Muscle of leg (tissue), 11 donors: Measurements from ENCODE around the gene CCDC158. TPM values are rescaled to one million over a fixed set of nuclear protein-coding genes. Genes with fewer than 3 reads are reported as not detected.

ENCODE experiments used
- DNase-seq: peaks from one replicate; pipeline ENCODE4 v3.0.0; 2013
- H3K27ac ChIP-seq: one replicate; pipeline ENCODE4 v1.5.1; 2013; ENCODE audit warnings: mild to moderate bottlenecking, low read length, control low read depth
- H3K27me3 ChIP-seq: one replicate; pipeline ENCODE4 v1.6.1; 2013; ENCODE audit warnings: low read length; ENCODE audit not compliant: control insufficient read depth, insufficient read depth
- H3K36me3 ChIP-seq: one replicate; pipeline ENCODE4 v1.6.1; 2013; ENCODE audit warnings: low read length; ENCODE audit not compliant: control insufficient read depth, insufficient read depth
- H3K4me1 ChIP-seq: one replicate; pipeline ENCODE4 v1.6.1; 2013; ENCODE audit warnings: low read length; ENCODE audit not compliant: control insufficient read depth, insufficient read depth
- H3K4me3 ChIP-seq: one replicate; pipeline ENCODE4 v1.5.1; 2013; ENCODE audit warnings: low read length, control low read depth
- H3K9me3 ChIP-seq: replicated peaks from 2 replicates; pipeline ENCODE4 v1.6.1; 2013; ENCODE audit warnings: low read depth, low read length; ENCODE audit not compliant: control insufficient read depth
- WGBS: methylation state at CpG from one replicate; pipeline ENCODE4 v1.1.5; 2013; ENCODE audit warnings: missing lambda C conversion rate; ENCODE audit not compliant: insufficient coverage; 5-methylcytosine and 5-hydroxymethylcytosine counted together
- polyA plus RNA-seq, 8 donors: library from polyadenylated mRNA; unstranded; fragments of 120-200 nt; gene quantifications; one replicate each; pipeline versions ENCODE4 v1.2.1 to v1.2.3, GENCODE V29; 2013; ENCODE audit warnings: inconsistent platforms in 1 of 8, low replicate concordance in 1 of 8; ENCODE audit not compliant: insufficient read length in 8 of 8, insufficient read depth in 1 of 8
- total RNA-seq: library from RNA; stranded (reverse); fragments of 120-200 nt; gene quantifications from one replicate; pipeline ENCODE4 v1.2.4, GENCODE V29; 2013

CCDC158 gene
- total and polyA plus RNA-seq, 9 donors = 0.18 to 1.5 (median 0.64) TPM

GRCh38 chr4:76449833-76450232, 28.9 kb upstream of the CCDC158 start:
- H3K36me3 ChIP-seq = no peaks in the 10 kb centered on the region
- no peak overlapping the region for H3K27ac ChIP-seq
- no peaks in the 10 kb centered on the region for H3K9me3 ChIP-seq
- WGBS = no CpG with 5 or more reads among the region's 2 CpGs
- no peak overlapping the region for H3K4me3 ChIP-seq
- no peaks in the 10 kb centered on the region for H3K27me3 ChIP-seq
- peak; percentile 22 for DNase-seq
- H3K4me1 ChIP-seq = no peaks in the 10 kb centered on the region

- no peak overlapping the region for H3K4me3 ChIP-seq
- DNase-seq = peak; percentile 24
- no peaks in the 10 kb centered on the region for H3K27me3 ChIP-seq
- WGBS = 0% methylated on average over 1 of the region's 3 CpGs
- H3K4me1 ChIP-seq = no peaks in the 10 kb centered on the region
- no peaks in the 10 kb centered on the region for H3K9me3 ChIP-seq
- H3K36me3 ChIP-seq = no peaks in the 10 kb centered on the region
- no peak overlapping the region for H3K27ac ChIP-seq
Observed at GRCh38 chr4:76449362-76449767, 28.4 kb upstream of the CCDC158 start.

GRCh38 chr4:76448211-76448610, 27.3 kb upstream of the CCDC158 start:
- no peaks in the 10 kb centered on the region for H3K36me3 ChIP-seq
- DNase-seq = no peak
- H3K4me1 ChIP-seq = no peaks in the 10 kb centered on the region
- H3K27ac ChIP-seq = no peak overlapping the region
- no peak overlapping the region for H3K4me3 ChIP-seq
- no peaks in the 10 kb centered on the region for H3K9me3 ChIP-seq
- H3K27me3 ChIP-seq = no peaks in the 10 kb centered on the region
- WGBS = 93% methylated on average over 3 of the region's 3 CpGs

GRCh38 chr4:76447393-76447851, 26.5 kb upstream of the CCDC158 start:
- no CpG with 5 or more reads among the region's 1 CpG for WGBS
- peak; percentile 54 for DNase-seq
- Histone ChIP-seq H3K4me3 (no peak overlapping the region), H3K27ac (no peak overlapping the region), H3K9me3 (no peaks in the 10 kb centered on the region), H3K36me3 (no peaks in the 10 kb centered on the region), H3K4me1 (no peaks in the 10 kb centered on the region), H3K27me3 (no peaks in the 10 kb centered on the region)

- Histone ChIP-seq H3K36me3 (no peaks in the 10 kb centered on the region), H3K4me3 (no peak overlapping the region), H3K27ac (no peak overlapping the region), H3K4me1 (no peaks in the 10 kb centered on the region), H3K27me3 (no peaks in the 10 kb centered on the region), H3K9me3 (no peaks in the 10 kb centered on the region)
- no peak for DNase-seq
- no CpG with 5 or more reads among the region's 2 CpGs for WGBS
Observed at GRCh38 chr4:76445911-76446310, 25.0 kb upstream of the CCDC158 start.

GRCh38 chr4:76443376-76443775, 22.4 kb upstream of the CCDC158 start:
- Histone ChIP-seq H3K27ac (no peak overlapping the region), H3K36me3 (no peaks in the 10 kb centered on the region), H3K4me3 (no peak overlapping the region), H3K27me3 (no peaks in the 10 kb centered on the region), H3K9me3 (peaks cover 2% of the 10 kb centered on the region), H3K4me1 (no peaks in the 10 kb centered on the region)
- no peak for DNase-seq
- WGBS = no CpG with 5 or more reads among the region's 1 CpG

- H3K9me3 ChIP-seq = peaks cover 2% of the 10 kb centered on the region
- H3K36me3 ChIP-seq = no peaks in the 10 kb centered on the region
- DNase-seq = no peak
- H3K27ac ChIP-seq = no peak overlapping the region
- no peak overlapping the region for H3K4me3 ChIP-seq
- WGBS = no CpG with 5 or more reads among the region's 3 CpGs
- no peaks in the 10 kb centered on the region for H3K4me1 ChIP-seq
- H3K27me3 ChIP-seq = no peaks in the 10 kb centered on the region
Observed at GRCh38 chr4:76442807-76443206, 21.9 kb upstream of the CCDC158 start.

GRCh38 chr4:76441881-76442280, 20.9 kb upstream of the CCDC158 start:
- H3K4me3 ChIP-seq = no peak overlapping the region
- H3K9me3 ChIP-seq = peaks cover 2% of the 10 kb centered on the region
- H3K27me3 ChIP-seq = no peaks in the 10 kb centered on the region
- WGBS = no CpG with 5 or more reads among the region's 9 CpGs
- no peaks in the 10 kb centered on the region for H3K4me1 ChIP-seq
- no peak for DNase-seq
- H3K36me3 ChIP-seq = no peaks in the 10 kb centered on the region
- H3K27ac ChIP-seq = no peak overlapping the region

GRCh38 chr4:76439491-76439890, 18.6 kb upstream of the CCDC158 start:
- Histone ChIP-seq H3K27ac (no peak overlapping the region), H3K4me1 (peaks cover 2% of the 10 kb centered on the region), H3K27me3 (no peaks in the 10 kb centered on the region), H3K36me3 (no peaks in the 10 kb centered on the region), H3K9me3 (peaks cover 2% of the 10 kb centered on the region), H3K4me3 (no peak overlapping the region)
- no peak for DNase-seq
- 80% methylated on average over 1 of the region's 2 CpGs for WGBS

GRCh38 chr4:76435528-76436319, 14.8 kb upstream of the CCDC158 start:
- no peaks in the 10 kb centered on the region for H3K36me3 ChIP-seq
- no peaks in the 10 kb centered on the region for H3K27me3 ChIP-seq
- peaks cover 2% of the 10 kb centered on the region for H3K4me1 ChIP-seq
- H3K4me3 ChIP-seq = peak overlapping the region; percentile 21
- 26% methylated on average over 4 of the region's 7 CpGs for WGBS
- H3K9me3 ChIP-seq = peaks cover 2% of the 10 kb centered on the region
- peak; percentile 55 for DNase-seq
- peak overlapping the region; percentile 47 for H3K27ac ChIP-seq
